Astrocyte (in vitro differentiated cells and primary cell): Measurements from ENCODE around the gene KANK4. TPM values are rescaled to one million over a fixed set of nuclear protein-coding genes. Genes with fewer than 3 reads are reported as not detected.
A peak's percentile ranks its signal among the peaks of the same experiment; 100 is the strongest.

Source experiments
- DNase-seq: peaks from one replicate; pipeline ENCODE4 v3.0.0-alpha.2; 2010; ENCODE audit warnings: low read depth
- FAIRE-seq: peaks from 2 replicates; lab custom pipeline; 2011; peaks lifted over from hg19 to GRCh38; lab: Jason Lieb, UNC
- H2AFZ ChIP-seq: 2 replicates; pipeline ENCODE4 v1.6.0; 2012; ENCODE audit warnings: low read depth, low read length, inconsistent platforms
- H3K27ac ChIP-seq: 2 replicates; pipeline ENCODE4 v1.5.1; 2011; ENCODE audit warnings: low read depth, low read length, inconsistent platforms
- H3K27me3 ChIP-seq: 2 replicates; pipeline ENCODE4 v1.6.0; 2011; ENCODE audit warnings: low read length, inconsistent platforms; ENCODE audit not compliant: insufficient read depth
- H3K36me3 ChIP-seq: 2 replicates; pipeline ENCODE4 v1.5.1; 2011; ENCODE audit warnings: low read length, inconsistent platforms; ENCODE audit not compliant: insufficient read depth
- H3K4me1 ChIP-seq: 2 replicates; pipeline ENCODE4 v1.5.1; 2011; ENCODE audit warnings: low read length, inconsistent platforms; ENCODE audit not compliant: insufficient read depth
- H3K4me2 ChIP-seq: 2 replicates; pipeline ENCODE4 v1.6.0; 2012; ENCODE audit warnings: low read length, inconsistent platforms
- H3K4me3 ChIP-seq: 2 replicates; pipeline ENCODE4 v1.5.1; 2011; ENCODE audit warnings: low read depth, mild to moderate bottlenecking, low read length, inconsistent platforms; ENCODE audit not compliant: insufficient read depth
- H3K79me2 ChIP-seq: 2 replicates; pipeline ENCODE4 v1.6.0; 2012; ENCODE audit warnings: mild to moderate bottlenecking, low read length, inconsistent platforms; ENCODE audit not compliant: insufficient read depth
- H3K9ac ChIP-seq: 2 replicates; pipeline ENCODE4 v1.6.0; 2012; ENCODE audit warnings: mild to moderate bottlenecking, low read length, inconsistent platforms
- H3K9me3 ChIP-seq: 2 replicates; pipeline ENCODE4 v1.5.1; 2012; ENCODE audit warnings: low read depth, mild to moderate bottlenecking, low read length, inconsistent platforms; ENCODE audit not compliant: insufficient read depth
- H4K20me1 ChIP-seq: 2 replicates; pipeline ENCODE4 v1.6.0; 2012; ENCODE audit warnings: low read length, inconsistent platforms; ENCODE audit not compliant: insufficient read depth
- H3K27ac Mint-ChIP-seq: one replicate; pipeline ENCODE4 v1.8.0; 2021; ENCODE audit warnings: mild to moderate bottlenecking, mixed read lengths; ENCODE audit not compliant: unreplicated experiment
- H3K27me3 Mint-ChIP-seq: one replicate; pipeline ENCODE4 v1.8.0; 2021; ENCODE audit warnings: low read depth, mixed read lengths; ENCODE audit not compliant: unreplicated experiment
- H3K36me3 Mint-ChIP-seq: one replicate; pipeline ENCODE4 v1.8.0; 2021; ENCODE audit warnings: low read depth, mixed read lengths; ENCODE audit not compliant: unreplicated experiment
- H3K4me1 Mint-ChIP-seq: one replicate; pipeline ENCODE4 v1.8.0; 2021; ENCODE audit warnings: low read depth, mixed read lengths; ENCODE audit not compliant: unreplicated experiment
- H3K4me3 Mint-ChIP-seq: one replicate; pipeline ENCODE4 v1.8.0; 2021; ENCODE audit warnings: mild to moderate bottlenecking, moderate library complexity, mixed read lengths; ENCODE audit not compliant: unreplicated experiment
- H3K9me3 Mint-ChIP-seq: one replicate; pipeline ENCODE4 v1.8.0; 2021; ENCODE audit warnings: mild to moderate bottlenecking, mixed read lengths; ENCODE audit not compliant: unreplicated experiment
- EZH2 ChIP-seq: IDR thresholded peaks from 2 replicates; pipeline ENCODE4 v1.6.1; 2012; ENCODE audit warnings: mild to moderate bottlenecking, low read length, inconsistent platforms; ENCODE audit not compliant: insufficient read depth
- total RNA-seq: library from RNA; stranded (reverse); gene quantifications from 2 replicates; pipeline ENCODE4 v1.2.1, GENCODE V29; 2021
- TF ChIP-seq, protein P1 (sequence below): IDR thresholded peaks from 2 replicates; pipeline ENCODE4 v1.5.1; 2011; ENCODE audit warnings: low read depth, mild to moderate bottlenecking, inconsistent platforms, low read length, moderate library complexity; ENCODE audit not compliant: insufficient read depth

Gene KANK4
- total RNA-seq, 1 donor from 2014 or later, result 8.5 TPM

GRCh38 chr1:62346886-62347285, 27.7 kb upstream of the KANK4 start:
- no peak for FAIRE-seq
- Mint-ChIP-seq H3K36me3 (no peaks in the 10 kb centered on the region), H3K27ac (no peak overlapping the region), H3K4me3 (no peak overlapping the region), H3K27me3 (peaks cover 21% of the 10 kb centered on the region), H3K9me3 (peaks cover 1% of the 10 kb centered on the region), H3K4me1 (no peaks in the 10 kb centered on the region)
- Histone ChIP-seq H3K36me3 (no peaks in the 10 kb centered on the region), H4K20me1 (no peaks in the 10 kb centered on the region), H3K9me3 (no peaks in the 10 kb centered on the region), H3K27ac (no peak overlapping the region), H3K4me1 (no peaks in the 10 kb centered on the region), H2AFZ (no peak overlapping the region), H3K79me2 (no peaks in the 10 kb centered on the region), H3K27me3 (no peaks in the 10 kb centered on the region), H3K4me2 (no peak overlapping the region), H3K4me3 (no peak overlapping the region), H3K9ac (no peak overlapping the region)
- DNase-seq, result no peak
- no peak for TF ChIP-seq EZH2
- TF ChIP-seq, protein P1, sequence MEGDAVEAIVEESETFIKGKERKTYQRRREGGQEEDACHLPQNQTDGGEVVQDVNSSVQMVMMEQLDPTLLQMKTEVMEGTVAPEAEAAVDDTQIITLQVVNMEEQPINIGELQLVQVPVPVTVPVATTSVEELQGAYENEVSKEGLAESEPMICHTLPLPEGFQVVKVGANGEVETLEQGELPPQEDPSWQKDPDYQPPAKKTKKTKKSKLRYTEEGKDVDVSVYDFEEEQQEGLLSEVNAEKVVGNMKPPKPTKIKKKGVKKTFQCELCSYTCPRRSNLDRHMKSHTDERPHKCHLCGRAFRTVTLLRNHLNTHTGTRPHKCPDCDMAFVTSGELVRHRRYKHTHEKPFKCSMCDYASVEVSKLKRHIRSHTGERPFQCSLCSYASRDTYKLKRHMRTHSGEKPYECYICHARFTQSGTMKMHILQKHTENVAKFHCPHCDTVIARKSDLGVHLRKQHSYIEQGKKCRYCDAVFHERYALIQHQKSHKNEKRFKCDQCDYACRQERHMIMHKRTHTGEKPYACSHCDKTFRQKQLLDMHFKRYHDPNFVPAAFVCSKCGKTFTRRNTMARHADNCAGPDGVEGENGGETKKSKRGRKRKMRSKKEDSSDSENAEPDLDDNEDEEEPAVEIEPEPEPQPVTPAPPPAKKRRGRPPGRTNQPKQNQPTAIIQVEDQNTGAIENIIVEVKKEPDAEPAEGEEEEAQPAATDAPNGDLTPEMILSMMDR, result no peak

- no peaks in the 10 kb centered on the region for H3K36me3 ChIP-seq
- Mint-ChIP-seq H3K27me3 (peaks cover 25% of the 10 kb centered on the region), H3K27ac (peak overlapping the region; percentile 28), H3K9me3 (no peaks in the 10 kb centered on the region), H3K4me3 (no peak overlapping the region), H3K4me1 (no peaks in the 10 kb centered on the region), H3K36me3 (no peaks in the 10 kb centered on the region)
- no peaks in the 10 kb centered on the region for H4K20me1 ChIP-seq
- H2AFZ ChIP-seq, result no peak overlapping the region
- DNase-seq (no peak), FAIRE-seq (no peak)
- H3K79me2 ChIP-seq, result no peaks in the 10 kb centered on the region
- H3K4me3 ChIP-seq, result no peak overlapping the region
- H3K4me1 ChIP-seq, result no peaks in the 10 kb centered on the region
- TF ChIP-seq EZH2, result no peak
- TF ChIP-seq, protein P1, result no peak
- H3K9ac ChIP-seq, result no peak overlapping the region
- H3K27ac ChIP-seq, result no peak overlapping the region
- H3K27me3 ChIP-seq, result no peaks in the 10 kb centered on the region
- no peak overlapping the region for H3K4me2 ChIP-seq
- no peaks in the 10 kb centered on the region for H3K9me3 ChIP-seq
Observed at GRCh38 chr1:62343911-62344310, 24.7 kb upstream of the KANK4 start.

- H3K4me3 ChIP-seq, result no peak overlapping the region
- FAIRE-seq (no peak), DNase-seq (no peak)
- H4K20me1 ChIP-seq, result no peaks in the 10 kb centered on the region
- Mint-ChIP-seq H3K27ac (no peak overlapping the region), H3K4me1 (peaks cover 9% of the 10 kb centered on the region), H3K9me3 (peaks cover 2% of the 10 kb centered on the region), H3K36me3 (peaks cover 2% of the 10 kb centered on the region), H3K27me3 (peaks cover 25% of the 10 kb centered on the region), H3K4me3 (no peak overlapping the region)
- peaks cover 5% of the 10 kb centered on the region for H3K4me1 ChIP-seq
- H3K9me3 ChIP-seq, result no peaks in the 10 kb centered on the region
- no peaks in the 10 kb centered on the region for H3K27me3 ChIP-seq
- TF ChIP-seq, protein P1, result no peak
- no peak for TF ChIP-seq EZH2
- no peak overlapping the region for H2AFZ ChIP-seq
- H3K4me2 ChIP-seq, result no peak overlapping the region
- H3K9ac ChIP-seq, result no peak overlapping the region
- H3K27ac ChIP-seq, result no peak overlapping the region
- no peaks in the 10 kb centered on the region for H3K36me3 ChIP-seq
- no peaks in the 10 kb centered on the region for H3K79me2 ChIP-seq
Observed at GRCh38 chr1:62342270-62342669, 23.0 kb upstream of the KANK4 start.
